K562 (cell line): Measurements from ENCODE around the gene ERCC1. TPM values are rescaled to one million over a fixed set of nuclear protein-coding genes. Genes with fewer than 3 reads are reported as not detected.

Experiments used
- AFF1 ChIP-seq, 2 experiments: fragments of 450-650 bp; IDR thresholded peaks; 2 replicates each; pipeline ENCODE4 v1.6.1; 2018; ENCODE audit warnings: mild to moderate bottlenecking in 2 of 2, low read depth in 1 of 2; ENCODE audit not compliant: partially characterized antibody in 2 of 2
- ATF1 ChIP-seq, 2 experiments: fragments of 450-650 bp in 1 of 2; IDR thresholded peaks; 2 replicates each; pipeline ENCODE4 v1.6.1; 2016; ENCODE audit warnings: missing compliant biosample characterization in 1 of 2, missing genetic modification characterization in 1 of 2
- BRD9 ChIP-seq: fragments of 450-650 bp; IDR thresholded peaks from 2 replicates; pipeline ENCODE4 v1.6.1; 2018; ENCODE audit warnings: low read depth; ENCODE audit not compliant: partially characterized antibody
- C11orf30 ChIP-seq: fragments of 450-650 bp; IDR thresholded peaks from 2 replicates; pipeline ENCODE4 v1.6.1; 2016; ENCODE audit warnings: low read depth, mild to moderate bottlenecking
- CREB1 ChIP-seq, 2 experiments: sonication (generic) in 1 of 2; formaldehyde crosslinking in 1 of 2; IDR thresholded peaks; 2 replicates each; pipeline versions ENCODE4 v1.6.1 to v1.8.0; 2012 to 2022; ENCODE audit warnings: inconsistent platforms in 1 of 2, mild to moderate bottlenecking in 1 of 2, missing genetic modification reagents in 1 of 2, moderate library complexity in 1 of 2
- ESRRA ChIP-seq: fragments of 450-650 bp; IDR thresholded peaks from 2 replicates; pipeline ENCODE4 v1.6.1; 2014; ENCODE audit warnings: low read depth, mild to moderate bottlenecking, moderate library complexity, borderline replicate concordance
- GMEB1 ChIP-seq: fragments of 250-450 bp; sonication (Bioruptor Pico); IDR thresholded peaks from 2 replicates; pipeline ENCODE4 v1.4.0; 2020; ENCODE audit warnings: mild to moderate bottlenecking
- HCFC1 ChIP-seq: IDR thresholded peaks from 2 replicates; pipeline ENCODE4 v1.6.1; 2012; ENCODE audit warnings: low read depth, low read length, improper control_type of control experiment
- HDAC2 ChIP-seq: fragments of 450-650 bp; IDR thresholded peaks from 2 replicates; pipeline ENCODE4 v1.6.1; 2016; ENCODE audit warnings: mild to moderate bottlenecking
- HMGN3 ChIP-seq: IDR thresholded peaks from 2 replicates; pipeline ENCODE4 v1.6.1; 2011; ENCODE audit warnings: borderline replicate concordance, low read depth, mild to moderate bottlenecking, mixed read lengths, low read length; ENCODE audit not compliant: insufficient read length; ENCODE audit errors: extremely low read depth
- MEIS2 ChIP-seq: fragments of 450-650 bp; IDR thresholded peaks from 2 replicates; pipeline ENCODE4 v1.6.1; 2014; ENCODE audit warnings: mild to moderate bottlenecking; ENCODE audit not compliant: partially characterized antibody
- NBN ChIP-seq: fragments of 450-650 bp; IDR thresholded peaks from 2 replicates; pipeline ENCODE4 v1.6.1; 2016; ENCODE audit warnings: low read depth, mild to moderate bottlenecking
- NONO ChIP-seq, 2 experiments: fragments of 200-400 bp in 1 of 2; fragments of 450-650 bp in 1 of 2; formaldehyde crosslinking in 1 of 2; IDR thresholded peaks; 2 replicates each; pipeline ENCODE4 v1.6.1; 2017; ENCODE audit warnings: low read depth in 2 of 2, mild to moderate bottlenecking in 2 of 2, moderate library complexity in 2 of 2, low read length in 1 of 2
- NRF1 ChIP-seq, 2 experiments: fragments of 450-650 bp; IDR thresholded peaks in 1 of 2; conservative IDR thresholded peaks in 1 of 2; 2 replicates each; pipeline ENCODE4 v1.6.1; 2014; ENCODE audit warnings: mild to moderate bottlenecking in 2 of 2
- PHB2 ChIP-seq: fragments of 450-650 bp; IDR thresholded peaks from 2 replicates; pipeline ENCODE4 v1.6.1; 2017; ENCODE audit warnings: low read depth
- PHF20 ChIP-seq: fragments of 450-650 bp; IDR thresholded peaks from 2 replicates; pipeline ENCODE4 v1.6.1; 2018; ENCODE audit not compliant: partially characterized antibody
- PHF8 ChIP-seq: fragments of 200-600 bp; sonication (generic); IDR thresholded peaks from 2 replicates; pipeline ENCODE4 v1.6.1; 2012; ENCODE audit warnings: mixed run types, mild to moderate bottlenecking, inconsistent platforms, low read length, moderate library complexity, borderline replicate concordance
- RFX1 ChIP-seq: fragments of 450-650 bp; IDR thresholded peaks from 2 replicates; pipeline ENCODE4 v1.6.1; 2016; ENCODE audit warnings: mild to moderate bottlenecking, moderate library complexity
- SETDB1 ChIP-seq: IDR thresholded peaks from one replicate; pipeline ENCODE4 v1.6.1; 2012; ENCODE audit warnings: low read length, control low read depth, inconsistent platforms
- SP2 ChIP-seq: IDR thresholded peaks from 2 replicates; pipeline ENCODE4 v1.6.1; 2011; ENCODE audit warnings: mild to moderate bottlenecking, low read depth, low read length, moderate library complexity; ENCODE audit not compliant: poor library complexity, severe bottlenecking; ENCODE audit errors: extremely low read depth
- TBP ChIP-seq: optimal IDR thresholded peaks from 2 replicates; pipeline ENCODE3; 2011; ENCODE audit warnings: low read depth, low read length, improper control_type of control experiment
- TRIM28 ChIP-seq: fragments of 450-650 bp; IDR thresholded peaks from 2 replicates; pipeline ENCODE4 v1.6.1; 2017
- ZEB2 ChIP-seq: fragments of 450-650 bp; IDR thresholded peaks from 2 replicates; pipeline ENCODE4 v1.6.1; 2016
- ZNF282 ChIP-seq: sonication (generic); formaldehyde crosslinking; IDR thresholded peaks from 2 replicates; pipeline ENCODE4 v1.8.1; 2023; ENCODE audit warnings: missing genetic modification reagents
- polyA plus RNA-seq, 8 experiments: library from polyadenylated mRNA; depleted of rRNA in 4 of 8; stranded (reverse) in 5 of 8; unstranded in 3 of 8; fragments of >200 nt; fragmentation: Nextera tagmentation in 2 of 8; fragmentation: Illumina TruSeq in 1 of 8; extraction: Ambion mirVana in 2 of 8; extraction: Trizol in 1 of 8; gene quantifications; 2 replicates each; pipeline versions ENCODE4 v1.2.1 to v1.2.3, GENCODE V29; 2011 to 2014; ENCODE audit warnings: inconsistent platforms in 1 of 8, missing spikeins in 1 of 8
- total RNA-seq, 7 experiments: library from RNA; depleted of rRNA in 6 of 7; stranded (reverse); fragments of >200 nt in 6 of 7; fragmentation: Illumina TruSeq in 2 of 7; extraction: Trizol in 2 of 7; gene quantifications; 2 replicates each; pipeline versions ENCODE4 v1.2.1 to v1.2.3, GENCODE V29; 2011 to 2021; ENCODE audit warnings: low replicate concordance in 1 of 7

The ERCC1 gene
- total and polyA plus RNA-seq, 9 of the 15 experiments (the other 6 are each of a cell fraction or from before 2014, with no cell fraction given), result 9.3 to 92.6 (median 60.0) TPM

GRCh38 chr19:45370410-45371204 lies 53.1 kb downstream of the ERCC1 start, which contains the start of gene ERCC2 (continued):
- no peak for TF ChIP-seq GMEB1 (CRISPR knock-in tag)
- TF ChIP-seq AFF1 (IDR thresholded peaks at IDR 0.05; ENCODE audit: low read depth in 1 of 2, partially characterized antibody in 2 of 2), result peak in 1 of 2 experiments; percentile 64
- no peak for TF ChIP-seq ATF1 (CRISPR knock-in tag; IDR thresholded peaks at IDR 0.05)
- peak; percentile 79 for TF ChIP-seq ATF1 (tag; IDR thresholded peaks at IDR 0.05)
- peak; percentile 77 for TF ChIP-seq C11orf30
- TF ChIP-seq HMGN3, result peak; percentile 0
- peak; percentile 85 for TF ChIP-seq PHF20
- TF ChIP-seq TBP, result peak; percentile 43
- TF ChIP-seq PHF8, result peak; percentile 73
- no peak for TF ChIP-seq ZEB2
- no peak; the same call in 1 of the 2 replicates for TF ChIP-seq HCFC1
- peak; percentile 98 for TF ChIP-seq NRF1 (conservative IDR thresholded peaks at IDR 0.05 in 1 of 2, IDR thresholded peaks at IDR 0.05 in 1 of 2)
- TF ChIP-seq PHB2, result peak; percentile 41; the same call in 1 of the 2 replicates
- TF ChIP-seq RFX1, result no peak
- TF ChIP-seq NBN, result peak; percentile 73
- TF ChIP-seq TRIM28, result peak; percentile 41; the same call in 1 of the 2 replicates
- TF ChIP-seq SP2, result peak; percentile 88
- TF ChIP-seq HDAC2, result 0 out of 2 replicates have a peak, but pooled peaks have one; percentile 65
- TF ChIP-seq NONO (IDR thresholded peaks at IDR 0.05; ENCODE audit: low read depth in 2 of 2, low read length in 1 of 2), result no peak
- TF ChIP-seq MEIS2, result peak; percentile 88
- TF ChIP-seq ESRRA, result 0 out of 2 replicates have a peak, but pooled peaks have one; percentile 2
- TF ChIP-seq SETDB1, result no peak
- TF ChIP-seq CREB1 (IDR thresholded peaks at IDR 0.05), result peak; percentile 62; the same call in 1 of the 2 replicates
- peak; percentile 79 for TF ChIP-seq CREB1 (CRISPR knock-in tag; IDR thresholded peaks at IDR 0.05)
- TF ChIP-seq BRD9, result peak; percentile 51
- TF ChIP-seq ZNF282 (CRISPR knock-in tag), result no peak
